K562 (cell line): ENCODE measurements around the gene PLA2G4D. TPM values are rescaled to one million over a fixed set of nuclear protein-coding genes. Genes with fewer than 3 reads are reported as not detected.

Experiments
- ATAC-seq: fragments of 200-7000 bp; cut with Tn5 transposase; 3 replicates; pipeline ENCODE4 v1.9.1; 2020; ENCODE audit warnings: moderate library complexity
- BruUV-seq: library from RNA; stranded (reverse); fragments of 400-500 nt; replicated peaks from 2 replicates; lab custom pipeline; 2021; lab: Mats Ljungman, UMichigan
- CTCF ChIA-PET: fragments of 300-600 bp; formaldehyde crosslinking; extraction: SDS; loops from one replicate; lab custom pipeline; 2021; ENCODE audit warnings: low intra/inter-chr PET ratio; lab: Yijun Ruan, JAX
- POLR2A ChIA-PET: fragments of 300-600, 350-650 bp; sonication (Branson Sonifier 250); formaldehyde crosslinking; extraction: SDS; loops from one replicate; lab custom pipeline; 2021; ENCODE audit warnings: antibody characterized with exemption, inconsistent platforms; lab: Yijun Ruan, JAX
- DNase-seq, 4 experiments: peaks; one replicate each; pipeline versions ENCODE4 v3.0.0 to v3.0.0-alpha.2; 2011 to 2018; ENCODE audit warnings: low spot score in 3 of 4, mixed read lengths in 3 of 4; ENCODE audit errors: extremely low read depth in 1 of 4
- FAIRE-seq: peaks from 2 replicates; lab custom pipeline; 2011; peaks lifted over from hg19 to GRCh38; lab: Jason Lieb, UNC
- H2AFZ ChIP-seq: 2 replicates; pipeline ENCODE4 v1.6.0; 2011; ENCODE audit warnings: low read depth, low read length, control low read depth, inconsistent platforms
- H3K27ac ChIP-seq: fragments of 200-600 bp; 3 replicates; pipeline ENCODE4 v1.8.0; 2011; ENCODE audit warnings: low read depth, mild to moderate bottlenecking, control low read depth, inconsistent platforms, low read length, moderate library complexity, mixed read lengths; ENCODE audit errors: extremely low read depth
- H3K27me3 ChIP-seq, 2 experiments: fragments of 300-600 bp in 1 of 2; 2 replicates in 1 of 2; 3 replicates in 1 of 2; pipeline versions ENCODE4 v1.6.0 to v1.8.0; 2011; ENCODE audit warnings: inconsistent platforms in 2 of 2, low read length in 2 of 2, mild to moderate bottlenecking in 1 of 2, mixed read lengths in 1 of 2, moderate library complexity in 1 of 2; ENCODE audit not compliant: control insufficient read depth in 2 of 2, insufficient read depth in 2 of 2
- H3K36me3 ChIP-seq: fragments of 300-600 bp; 3 replicates; pipeline ENCODE4 v1.8.0; 2011; ENCODE audit warnings: mild to moderate bottlenecking, low read length, inconsistent platforms; ENCODE audit not compliant: control insufficient read depth, insufficient read depth
- H3K4me1 ChIP-seq, 2 experiments: fragments of 200-600 bp in 1 of 2; replicated peaks in 1 of 2; 2 replicates in 1 of 2; 3 replicates in 1 of 2; pipeline versions ENCODE4 v1.5.1 to v1.8.0; 2011; ENCODE audit warnings: inconsistent platforms in 2 of 2, low read length in 2 of 2, mild to moderate bottlenecking in 1 of 2, mixed read lengths in 1 of 2, moderate library complexity in 1 of 2; ENCODE audit not compliant: control insufficient read depth in 2 of 2, insufficient read depth in 2 of 2
- H3K4me2 ChIP-seq: 2 replicates; pipeline ENCODE4 v1.6.1; 2011; ENCODE audit warnings: low read length, control low read depth, inconsistent platforms, mixed read lengths; ENCODE audit not compliant: insufficient read depth
- H3K4me3 ChIP-seq: fragments of 200-600 bp; sonication (generic), shearing (Covaris generic); 2 replicates; pipeline ENCODE4 v1.5.1; 2016; ENCODE audit warnings: control low read depth, inconsistent platforms
- H3K79me2 ChIP-seq: fragments of 200-600 bp; 3 replicates; pipeline ENCODE4 v1.8.0; 2011; ENCODE audit warnings: low read length, inconsistent platforms; ENCODE audit not compliant: control insufficient read depth, insufficient read depth
- H3K9ac ChIP-seq, 2 experiments: 2 replicates each; pipeline versions ENCODE4 v1.6.0 to v1.6.1; 2011; ENCODE audit warnings: low read depth in 2 of 2, low read length in 2 of 2, control low read depth in 1 of 2, inconsistent platforms in 1 of 2, mild to moderate bottlenecking in 1 of 2, mixed read lengths in 1 of 2; ENCODE audit not compliant: insufficient read depth in 1 of 2
- H3K9me1 ChIP-seq: one replicate; pipeline ENCODE4 v1.6.0; 2011; ENCODE audit warnings: inconsistent platforms, mild to moderate bottlenecking, low read length, moderate library complexity; ENCODE audit not compliant: control insufficient read depth, insufficient read depth
- H3K9me3 ChIP-seq: replicated peaks from 2 replicates; pipeline ENCODE4 v1.5.1; 2011; ENCODE audit warnings: low read depth, low read length, inconsistent platforms; ENCODE audit not compliant: control insufficient read depth, insufficient read depth
- H4K20me1 ChIP-seq: replicated peaks from 2 replicates; pipeline ENCODE4 v1.6.1; 2011; ENCODE audit warnings: low read length, inconsistent platforms, mixed read lengths; ENCODE audit not compliant: control insufficient read depth, insufficient read depth
- ASH1L ChIP-seq: fragments of 450-650 bp; IDR thresholded peaks from 2 replicates; pipeline ENCODE4 v1.6.1; 2018; ENCODE audit warnings: borderline replicate concordance, mild to moderate bottlenecking, low read depth; ENCODE audit not compliant: partially characterized antibody
- DPF2 ChIP-seq: fragments of 450-650 bp; IDR thresholded peaks from 2 replicates; pipeline ENCODE4 v1.6.1; 2016
- ELK3 ChIP-seq: fragments of 450-650 bp; formaldehyde crosslinking; IDR thresholded peaks from 2 replicates; pipeline ENCODE4 v1.4.0; 2020; ENCODE audit warnings: mild to moderate bottlenecking
- KLF13 ChIP-seq: fragments of 450-650 bp; IDR thresholded peaks from 2 replicates; pipeline ENCODE4 v1.6.1; 2016; ENCODE audit warnings: missing genetic modification characterization, low read depth, mild to moderate bottlenecking, missing compliant biosample characterization, moderate library complexity, borderline replicate concordance
- LCOR ChIP-seq: sonication (generic); formaldehyde crosslinking; IDR thresholded peaks from 2 replicates; pipeline ENCODE4 v1.8.0; 2022; ENCODE audit warnings: mild to moderate bottlenecking, missing genetic modification reagents
- NR0B1 ChIP-seq: fragments of 450-650 bp; IDR thresholded peaks from one replicate; pipeline ENCODE4 v1.6.1; 2018; ENCODE audit warnings: mild to moderate bottlenecking, moderate library complexity; ENCODE audit not compliant: partially characterized antibody
- SIX5 ChIP-seq, 2 experiments: IDR thresholded peaks; 2 replicates each; pipeline ENCODE4 v1.6.1; 2011; ENCODE audit warnings: low read length in 2 of 2, borderline replicate concordance in 1 of 2, low read depth in 1 of 2, mild to moderate bottlenecking in 1 of 2, moderate library complexity in 1 of 2; ENCODE audit not compliant: insufficient read depth in 1 of 2
- ZNF121 ChIP-seq: sonication (generic); formaldehyde crosslinking; conservative IDR thresholded peaks from 2 replicates; pipeline ENCODE4 v1.8.0; 2022; ENCODE audit warnings: missing genetic modification reagents
- ZNF507 ChIP-seq: conservative IDR thresholded peaks from 2 replicates; pipeline ENCODE4 v1.6.1; 2017; ENCODE audit warnings: missing genetic modification characterization, missing compliant biosample characterization
- ZNF512 ChIP-seq: IDR thresholded peaks from 2 replicates; pipeline ENCODE4 v1.6.1; 2016; ENCODE audit warnings: missing genetic modification characterization, missing compliant biosample characterization
- WGBS: fragments of 100-300 bp; shearing (Covaris generic); methylation state at CpG from one replicate; pipeline ENCODE4 v1.1.6; 2016; ENCODE audit warnings: low coverage, mixed read lengths; ENCODE audit not compliant: insufficient coverage; ENCODE audit errors: missing lambda C conversion rate; 5-methylcytosine and 5-hydroxymethylcytosine counted together
- in situ Hi-C: fragments of 300-500 bp; cut with MboI; formaldehyde crosslinking; loops from 4 replicates; pipeline ENCODE4 v1.15.0; 2018; ENCODE audit warnings: inconsistent platforms, mixed read lengths
- intact Hi-C: fragments of 100-400 bp; cut with micrococcal nuclease; formaldehyde crosslinking; loops from 2 replicates; pipeline ENCODE4 v1.14.2; 2022
- polyA plus RNA-seq, 8 experiments: library from polyadenylated mRNA; depleted of rRNA in 4 of 8; stranded (reverse) in 5 of 8; unstranded in 3 of 8; fragments of >200 nt; fragmentation: Nextera tagmentation in 2 of 8; fragmentation: Illumina TruSeq in 1 of 8; extraction: Ambion mirVana in 2 of 8; extraction: Trizol in 1 of 8; gene quantifications; 2 replicates each; pipeline versions ENCODE4 v1.2.1 to v1.2.3, GENCODE V29; 2011 to 2014; ENCODE audit warnings: inconsistent platforms in 1 of 8, missing spikeins in 1 of 8
- total RNA-seq, 7 experiments: library from RNA; depleted of rRNA in 6 of 7; stranded (reverse); fragments of >200 nt in 6 of 7; fragmentation: Illumina TruSeq in 2 of 7; extraction: Trizol in 2 of 7; gene quantifications; 2 replicates each; pipeline versions ENCODE4 v1.2.1 to v1.2.3, GENCODE V29; 2011 to 2021; ENCODE audit warnings: low replicate concordance in 1 of 7
- TF ChIP-seq, protein P1 (sequence below): fragments of 450-650 bp; IDR thresholded peaks from 2 replicates; pipeline ENCODE4 v1.7.0; 2016; ENCODE audit warnings: borderline replicate concordance

Gene PLA2G4D
- total and polyA plus RNA-seq, 9 of the 15 experiments (the other 6 are each of a cell fraction or from before 2014, with no cell fraction given) = 0.04 TPM; not detected in 8

GRCh38 chr15:42065468-42065867, 28.9 kb downstream of the PLA2G4D start (continued):
- no peak for TF ChIP-seq NR0B1

DNA sequence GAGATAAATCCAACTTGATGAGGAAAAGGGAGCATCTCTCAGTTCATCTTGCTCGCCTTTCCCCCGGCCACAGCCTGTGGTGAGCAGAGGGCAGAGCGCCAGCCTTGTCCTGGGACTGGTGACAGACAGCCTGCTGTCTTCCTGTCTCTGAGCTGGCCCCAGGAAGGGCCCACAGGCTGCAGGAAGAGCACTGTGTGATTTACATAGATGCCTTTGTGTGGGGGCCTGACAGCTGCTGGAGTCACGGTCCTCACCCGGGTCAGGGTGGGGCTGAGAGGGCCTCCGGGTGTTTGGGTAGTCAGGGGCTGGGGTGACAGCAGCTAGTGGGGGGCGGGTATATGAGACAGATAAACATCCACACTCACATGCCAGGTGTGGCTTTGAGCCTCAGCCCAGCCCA, 29.3 kb downstream of the PLA2G4D start:
- BruUV-seq = no TSS peak
- Histone ChIP-seq H3K79me2 (no peaks in the 10 kb centered on the region), H3K4me3 (no peak overlapping the region), H3K9ac (no peak overlapping the region), H2AFZ (no peak overlapping the region), H3K27me3 (peaks cover 7 to 71% of the 10 kb centered on the region in 2 experiments), H3K36me3 (no peaks in the 10 kb centered on the region), H4K20me1 (no peaks in the 10 kb centered on the region), H3K27ac (no peak overlapping the region), H3K9me3 (peaks cover 4% of the 10 kb centered on the region; the same call in 1 of the 2 replicates), H3K4me1 (peaks cover 0 to 5% of the 10 kb centered on the region in 2 experiments; a peak in 1 of 5 replicates), H3K4me2 (no peak overlapping the region), H3K9me1 (peaks cover 4% of the 10 kb centered on the region)
- ChIA-PET CTCF (interaction anchor here (2.0 kb wide), 1 partner anchor 20 kb away, joined by 18 read pairs; no protein-coding TSS in a partner anchor), POLR2A (interaction anchor here (0.7 to 1.4 kb wide), 2 partner anchors 93 to 560 kb away, joined by 3 read pairs; partner anchors contain the start of gene EHD4)
- ATAC-seq (no peak), DNase-seq (no peak), FAIRE-seq (no peak)
- intact Hi-C loops = loop anchor here (10.0 kb wide), 1 partner anchor 320 kb away; no protein-coding TSS in a partner anchor
- WGBS = 0% methylated on average over 7 of the region's 7 CpGs
- in situ Hi-C loops = loop anchor here (5.0 kb wide), 1 partner anchor 72 kb away; no protein-coding TSS in a partner anchor
- no peak for TF ChIP-seq ELK3 (CRISPR knock-in tag)
- TF ChIP-seq SIX5 (IDR thresholded peaks at IDR 0.05; ENCODE audit: borderline replicate concordance in 1 of 2, insufficient read depth in 1 of 2, low read depth in 1 of 2, low read length in 2 of 2) = no peak
- no peak for TF ChIP-seq KLF13 (tag)
- TF ChIP-seq ZNF507 (tag) = no peak
- no peak for TF ChIP-seq ASH1L
- no peak for TF ChIP-seq DPF2
- TF ChIP-seq, protein P1, sequence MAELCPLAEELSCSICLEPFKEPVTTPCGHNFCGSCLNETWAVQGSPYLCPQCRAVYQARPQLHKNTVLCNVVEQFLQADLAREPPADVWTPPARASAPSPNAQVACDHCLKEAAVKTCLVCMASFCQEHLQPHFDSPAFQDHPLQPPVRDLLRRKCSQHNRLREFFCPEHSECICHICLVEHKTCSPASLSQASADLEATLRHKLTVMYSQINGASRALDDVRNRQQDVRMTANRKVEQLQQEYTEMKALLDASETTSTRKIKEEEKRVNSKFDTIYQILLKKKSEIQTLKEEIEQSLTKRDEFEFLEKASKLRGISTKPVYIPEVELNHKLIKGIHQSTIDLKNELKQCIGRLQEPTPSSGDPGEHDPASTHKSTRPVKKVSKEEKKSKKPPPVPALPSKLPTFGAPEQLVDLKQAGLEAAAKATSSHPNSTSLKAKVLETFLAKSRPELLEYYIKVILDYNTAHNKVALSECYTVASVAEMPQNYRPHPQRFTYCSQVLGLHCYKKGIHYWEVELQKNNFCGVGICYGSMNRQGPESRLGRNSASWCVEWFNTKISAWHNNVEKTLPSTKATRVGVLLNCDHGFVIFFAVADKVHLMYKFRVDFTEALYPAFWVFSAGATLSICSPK = no peak
- no peak for TF ChIP-seq LCOR (CRISPR knock-in tag)
- TF ChIP-seq ZNF121 (CRISPR knock-in tag) = no peak
- TF ChIP-seq ZNF512 (tag) = no peak
